Measurements from ENCODE around the gene METAP2.

DNA sequence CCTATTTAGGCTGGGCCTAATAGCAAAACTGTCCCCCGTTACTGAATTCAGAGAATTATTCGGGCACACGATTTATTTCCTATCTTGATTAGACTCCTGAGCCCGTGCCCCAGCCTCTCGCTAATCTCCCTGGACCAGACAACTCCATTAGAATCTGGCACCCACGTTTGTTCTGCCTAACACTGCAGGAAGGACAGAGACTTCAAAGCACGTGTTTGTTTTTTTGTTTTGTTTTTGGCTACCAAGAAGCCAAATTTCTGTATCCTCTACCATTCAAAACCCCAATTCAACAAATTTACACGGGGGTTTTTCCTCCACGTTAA lies 72.5 kb downstream of the METAP2 start:
- TF ChIP-seq TAF1 (IDR thresholded peaks at IDR 0.05; ENCODE audit: borderline replicate concordance, insufficient read depth, low read length) (no peak), POLR2AphosphoS5 (IDR thresholded peaks at IDR 0.05; ENCODE audit: low read depth, low read length) (no peak)
